Stimulated activated CD4-positive, alpha-beta T cell treated with anti-CD3 and anti-CD28 coated beads, Interleukin-4, amount 100 ng/mL, for 4 hours (primary cell): ENCODE measurements around the gene PEX11B.

Experiments
- DNase-seq, 2 experiments: peaks; one replicate each; pipeline ENCODE4 v3.0.0-alpha.2; 2020

Gene PEX11B, protein sequence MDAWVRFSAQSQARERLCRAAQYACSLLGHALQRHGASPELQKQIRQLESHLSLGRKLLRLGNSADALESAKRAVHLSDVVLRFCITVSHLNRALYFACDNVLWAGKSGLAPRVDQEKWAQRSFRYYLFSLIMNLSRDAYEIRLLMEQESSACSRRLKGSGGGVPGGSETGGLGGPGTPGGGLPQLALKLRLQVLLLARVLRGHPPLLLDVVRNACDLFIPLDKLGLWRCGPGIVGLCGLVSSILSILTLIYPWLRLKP

GRCh38 chr1:145918144-145918991 lies at the start of gene PEX11B:
Gene PEX11B (minus strand): TSS chr1:145918717. CDS start chr1:145918688, 29 bp downstream.
- peak; percentile 87 to 89 for DNase-seq

DNA sequence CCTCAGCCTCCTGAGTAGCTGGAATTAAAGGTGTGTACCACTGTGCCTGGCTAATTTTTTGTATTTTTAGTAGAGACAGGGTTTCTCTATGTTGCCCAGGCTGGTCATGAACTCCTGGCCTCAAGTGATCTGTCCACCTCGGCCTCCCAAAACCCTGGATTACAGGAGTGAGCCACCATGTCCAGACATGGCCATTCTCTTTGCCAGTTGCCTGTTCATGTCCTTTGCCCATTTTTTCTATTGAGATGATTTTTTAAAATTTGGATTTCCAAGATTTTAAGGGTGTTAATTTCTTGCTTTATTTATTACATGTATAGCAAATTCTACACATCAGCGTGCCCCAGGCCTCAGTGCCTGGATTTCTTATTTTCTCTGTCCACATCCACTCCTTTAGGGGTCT lies 48.8 kb upstream of the PEX11B start:
- DNase-seq, result no peak

DNA sequence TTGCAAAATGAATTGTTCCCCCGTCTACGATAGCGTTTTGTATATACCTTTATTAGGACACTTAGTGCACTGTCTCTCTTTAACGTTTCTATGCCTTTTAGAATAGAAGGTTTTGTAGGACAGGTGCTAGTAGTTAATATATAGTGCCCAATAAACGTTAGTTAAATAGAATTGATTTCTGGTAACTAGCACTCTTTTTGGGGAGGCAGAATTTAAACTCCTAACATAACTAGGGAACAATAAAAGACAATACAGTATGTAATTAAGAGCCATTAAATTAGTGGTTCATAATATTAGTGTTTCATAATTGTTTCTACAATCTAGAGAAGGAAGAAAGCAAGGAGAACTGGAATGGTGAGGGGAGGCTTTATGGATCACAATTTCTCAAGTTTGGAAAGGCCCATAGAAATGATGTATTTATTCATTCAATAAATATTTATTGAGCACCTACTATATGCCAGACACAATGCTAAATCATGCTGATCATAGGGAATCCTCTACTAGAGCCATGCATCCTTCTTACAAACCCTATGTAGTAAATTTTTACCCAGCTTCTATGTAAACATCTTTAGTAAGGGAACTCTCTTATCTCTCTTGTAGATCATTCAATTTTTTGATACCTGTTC lies 46.7 kb upstream of the PEX11B start:
- DNase-seq, result no peak

GRCh38 chr1:145964328-145965118 lies 46.0 kb upstream of the PEX11B start, which contains the start of the genes ANKRD34A and POLR3GL:
Gene ANKRD34A (minus strand): TSS chr1:145964575. CDS start chr1:145961759, 2,816 bp downstream.
Gene POLR3GL (plus strand): TSS chr1:145964690. CDS start chr1:145974866, 10,176 bp downstream.
- peak; percentile 85 to 90 for DNase-seq

GRCh38 chr1:145963265-145964019 lies 44.9 kb upstream of the PEX11B start:
- DNase-seq, result no peak

DNA sequence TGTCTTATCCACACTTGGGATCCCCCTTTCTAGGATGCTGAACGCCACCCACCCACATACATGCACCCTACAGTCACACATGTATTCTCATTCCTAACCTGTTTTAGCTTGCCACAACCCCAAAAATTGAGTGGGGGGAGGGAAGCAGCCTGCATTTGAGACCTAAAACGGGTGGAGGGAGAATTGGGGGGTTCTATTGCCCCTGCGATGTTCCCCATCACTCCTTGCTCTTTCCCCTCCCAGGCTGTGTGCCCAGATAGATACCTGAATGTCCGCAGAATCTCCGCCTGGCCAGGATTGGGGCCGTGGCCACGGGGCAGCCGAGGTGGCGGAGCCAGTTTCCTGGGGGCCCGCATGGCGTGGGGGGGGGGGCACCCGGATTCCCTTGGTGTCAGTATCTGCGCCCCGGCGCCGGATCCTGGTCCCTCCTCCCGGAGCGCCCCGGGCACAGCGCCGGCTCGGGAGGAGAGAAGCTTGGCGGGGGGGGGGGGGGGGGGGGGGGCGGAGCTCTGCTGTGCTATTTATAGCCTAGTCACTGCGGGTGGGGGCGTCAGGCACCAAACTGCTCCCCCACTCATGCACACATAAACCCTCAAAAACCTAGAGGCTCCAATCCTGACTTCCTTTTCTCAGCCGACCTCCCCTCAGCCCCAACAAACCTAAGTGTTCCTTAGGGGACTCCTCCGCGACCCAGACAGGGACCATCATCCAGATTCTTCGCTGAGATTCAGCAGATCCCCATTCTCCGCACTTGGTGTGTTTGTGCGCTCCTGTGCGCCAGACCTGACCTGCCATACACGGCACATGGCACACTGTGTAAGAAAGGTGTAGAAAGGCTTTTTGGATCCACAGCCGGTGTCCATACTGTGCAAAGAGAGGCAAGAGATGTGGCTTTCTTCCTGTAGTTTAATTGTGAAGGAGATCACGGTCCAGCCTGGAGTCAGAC lies 43.9 kb upstream of the PEX11B start:
- peak; percentile 31 to 43 for DNase-seq

GRCh38 chr1:145961425-145962156 lies 43.1 kb upstream of the PEX11B start:
- DNase-seq, result peak; percentile 47 to 59

DNA sequence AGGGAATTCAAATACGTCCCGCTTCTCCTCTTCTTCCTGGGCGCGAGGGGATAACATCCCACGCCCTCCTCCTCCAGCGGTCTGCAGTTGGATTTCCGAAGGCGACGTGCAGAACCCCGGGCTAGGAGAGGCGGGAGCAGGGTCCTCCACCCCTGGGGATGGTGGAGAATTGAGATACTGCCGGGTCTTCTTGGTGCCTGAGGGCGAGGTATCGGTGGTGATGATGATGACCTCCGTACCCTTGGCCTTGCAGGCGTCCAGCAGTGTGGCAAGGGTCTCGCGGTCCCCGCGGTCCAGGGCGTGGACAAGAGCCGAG lies 42.5 kb upstream of the PEX11B start:
- no peak for DNase-seq

- peak; percentile 34 to 43 for DNase-seq
These were observed 42.1 kb upstream of the PEX11B start for GRCh38 chr1:145960468-145961108.

- no peak for DNase-seq
These were observed 41.5 kb upstream of the PEX11B start for GRCh38 chr1:145959957-145960467.

DNA sequence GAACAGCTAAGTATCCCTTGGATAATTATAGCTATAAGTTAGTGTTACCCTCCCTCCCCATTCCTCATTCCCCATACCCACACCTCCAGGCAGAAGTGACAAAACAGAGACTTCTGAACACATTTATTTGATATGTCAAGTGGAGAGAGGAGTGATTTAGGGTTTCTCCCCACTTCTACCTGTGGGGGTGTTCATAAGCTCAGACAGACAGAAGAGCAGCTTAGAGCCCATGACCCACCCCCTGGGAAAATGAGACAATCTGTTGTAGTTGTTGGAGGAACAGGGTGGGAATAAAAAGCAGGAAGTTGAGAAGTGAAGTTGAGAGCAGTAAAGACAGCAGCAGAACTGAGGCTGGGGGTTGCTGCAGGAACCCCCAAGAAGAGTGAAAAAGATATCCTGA lies 40.8 kb upstream of the PEX11B start:
- no peak for DNase-seq

DNA sequence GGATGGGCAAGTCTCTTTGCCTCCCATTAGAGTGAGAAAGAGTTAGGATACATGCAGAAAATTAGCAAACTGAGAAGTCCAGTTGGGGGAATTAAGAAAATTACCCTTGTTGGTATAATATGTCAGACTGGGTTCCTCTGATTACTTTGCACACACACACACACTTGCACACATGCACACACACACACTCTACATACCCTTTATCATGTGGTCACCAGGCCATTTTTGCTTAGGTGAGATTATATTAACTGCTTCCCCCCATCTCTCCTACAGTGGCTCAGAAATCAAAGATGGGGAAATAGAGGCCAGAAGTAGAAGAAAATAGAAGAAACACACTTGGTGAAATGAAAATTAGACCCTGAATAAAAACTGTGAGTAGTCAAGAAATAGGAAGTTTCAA lies 40.2 kb upstream of the PEX11B start:
- DNase-seq, result no peak

GRCh38 chr1:145957443-145958319 lies 39.2 kb upstream of the PEX11B start, which contains the start of gene LIX1L:
Gene LIX1L (minus strand): TSS chr1:145958017. CDS start chr1:145957927, 90 bp downstream.
- peak; percentile 89 to 93 for DNase-seq

DNA sequence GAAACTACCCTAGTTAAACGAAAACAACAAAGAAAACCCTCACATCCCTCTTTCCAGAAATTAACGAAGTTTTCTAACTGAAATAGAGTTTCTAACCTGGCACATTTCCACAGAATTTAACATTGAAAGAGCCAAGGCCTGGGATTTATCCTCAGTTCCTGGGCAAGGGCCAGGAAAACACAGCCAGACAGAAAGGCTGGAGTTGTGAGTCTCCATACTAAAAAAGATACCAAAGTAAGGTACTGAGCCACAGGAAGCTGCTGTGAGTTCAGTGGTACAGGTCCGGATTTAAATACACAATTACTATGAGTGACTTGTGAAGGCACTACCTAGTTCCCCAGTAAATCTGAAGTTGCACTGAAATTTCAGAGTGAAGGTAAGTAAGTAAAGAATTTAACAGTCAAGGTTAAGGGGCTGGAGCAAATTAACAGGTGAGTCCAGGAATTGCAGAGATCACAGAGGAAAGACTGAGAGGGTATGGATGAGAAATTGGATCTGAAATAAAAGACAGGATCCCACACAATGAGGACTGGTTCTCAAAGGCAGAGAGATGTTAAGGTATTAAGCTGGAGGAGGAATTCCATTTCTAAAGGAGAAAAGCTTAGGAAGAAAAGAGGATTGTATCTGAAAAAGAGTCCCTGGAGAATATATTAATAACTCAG lies 38.4 kb upstream of the PEX11B start:
- no peak for DNase-seq

DNA sequence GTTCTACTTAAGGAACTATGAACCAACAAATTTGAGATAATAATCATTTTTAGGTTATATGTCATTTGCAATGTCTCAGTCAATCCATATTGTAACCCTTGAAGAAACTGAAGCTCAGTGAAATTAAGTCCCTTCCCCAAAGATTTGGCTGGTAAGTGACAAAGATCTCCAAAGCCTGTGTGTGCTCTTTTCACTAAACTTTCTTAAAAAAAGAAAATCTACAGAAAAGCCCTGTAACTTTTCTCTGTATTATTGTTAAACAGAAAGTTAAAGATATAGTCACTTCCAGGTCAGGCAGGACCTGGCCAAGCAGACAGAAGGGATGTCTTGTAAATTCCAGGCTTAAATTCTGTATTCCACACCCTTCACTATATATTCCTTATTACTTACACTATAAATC lies 37.8 kb upstream of the PEX11B start:
- no peak for DNase-seq

- DNase-seq, result no peak
These were observed 36.9 kb upstream of the PEX11B start for GRCh38 chr1:145955436-145955835.

DNA sequence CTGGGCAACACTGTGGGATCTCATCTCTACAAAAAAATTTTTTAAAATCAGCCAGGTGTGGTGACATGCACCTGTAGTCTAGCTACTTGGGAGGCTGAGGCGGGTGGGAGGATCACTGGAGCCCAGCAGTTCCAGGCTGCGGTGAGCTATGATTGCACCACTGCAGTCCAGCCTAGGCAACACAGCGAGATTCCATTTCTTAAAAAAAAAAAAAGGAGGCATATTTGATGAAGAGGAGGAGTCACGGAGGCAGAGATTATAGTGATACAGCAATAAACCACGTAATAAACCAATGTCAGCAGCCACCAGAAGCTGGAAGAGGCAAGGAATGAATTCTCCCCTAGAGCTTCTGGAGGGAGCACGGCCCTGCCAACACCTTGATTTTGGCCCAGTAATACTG lies 35.3 kb upstream of the PEX11B start:
- no peak for DNase-seq

DNA sequence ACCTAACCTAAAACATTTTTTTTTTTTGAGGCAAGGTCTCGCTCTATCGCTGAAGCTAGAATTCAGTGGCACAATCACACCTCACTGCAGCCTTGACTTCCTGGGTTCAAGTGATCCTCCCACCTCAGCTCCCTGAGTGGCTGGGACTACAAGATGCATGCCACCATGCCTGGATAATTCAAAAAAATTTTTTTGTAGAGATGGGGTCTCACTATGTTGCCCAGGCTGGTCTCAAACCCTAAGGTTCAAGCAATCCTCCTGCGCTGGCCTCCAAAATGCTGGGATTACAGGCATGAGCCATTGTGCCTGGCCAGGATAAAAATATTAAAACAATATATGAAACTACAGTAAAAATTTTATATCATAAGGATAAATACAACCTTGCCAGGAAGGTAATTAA lies 34.4 kb upstream of the PEX11B start:
- no peak for DNase-seq
